ENCODE data around the gene SEC22B.
"Not testable (repeated sequence)": the region's sequence is repeated elsewhere in the genome, so short reads cannot be mapped to it uniquely, and the experiment has no call there.

Gene SEC22B

GRCh38 chr1:120178799-120179756, 2.8 kb upstream of the SEC22B start:
- no peak overlapping the region for H3K9ac ChIP-seq
- no peaks in the 10 kb centered on the region for H3K36me3 ChIP-seq (ENCODE audit: control insufficient read depth, insufficient read depth, low read length)
- H3K4me2 ChIP-seq (ENCODE audit: low read length): no peak overlapping the region
- no peaks in the 10 kb centered on the region for H3K27me3 ChIP-seq (ENCODE audit: control insufficient read depth, insufficient read depth, low read length)
- no peak overlapping the region for H3K4me3 ChIP-seq (ENCODE audit: low read depth, low read length)
- TF ChIP-seq CTCF (IDR thresholded peaks at IDR 0.05): no peak
- H3K4me1 ChIP-seq: no peaks in the 10 kb centered on the region
- no peaks in the 10 kb centered on the region for H3K79me2 ChIP-seq
- no peaks in the 10 kb centered on the region for H3K9me3 ChIP-seq (ENCODE audit: control insufficient read depth, low read length)
- peak overlapping the region; percentile 39 for H3K27ac ChIP-seq
- peak overlapping the region; percentile 83 for H2AFZ ChIP-seq

DNA sequence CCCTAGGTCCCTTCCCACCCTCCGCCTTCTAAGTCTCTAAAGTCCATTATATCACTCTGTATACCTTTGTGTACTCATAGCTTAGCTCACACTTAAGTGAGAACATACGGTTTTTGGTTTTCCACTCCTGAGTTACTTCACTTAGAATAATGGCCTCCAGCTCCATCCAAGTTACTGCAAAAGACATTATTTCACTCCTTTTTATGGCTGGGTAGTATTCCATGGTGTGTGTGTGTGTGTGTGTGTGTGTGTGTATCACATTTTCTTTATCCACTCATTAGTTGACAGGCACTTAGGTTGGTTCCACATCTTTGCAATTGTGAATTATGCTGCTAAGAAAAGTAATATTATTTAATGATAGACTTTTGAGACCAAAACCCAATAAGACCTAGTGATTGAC, 1.7 kb upstream of the SEC22B start:
- not testable (repeated sequence) for H3K27me3 ChIP-seq (ENCODE audit: control insufficient read depth, insufficient read depth, low read length); H3K9ac ChIP-seq; H3K4me1 ChIP-seq; H3K79me2 ChIP-seq; H3K27ac ChIP-seq; H3K9me3 ChIP-seq (ENCODE audit: control insufficient read depth, low read length); H3K4me2 ChIP-seq (ENCODE audit: low read length); H3K36me3 ChIP-seq (ENCODE audit: control insufficient read depth, insufficient read depth, low read length); H2AFZ ChIP-seq; H3K4me3 ChIP-seq (ENCODE audit: low read depth, low read length)

GRCh38 chr1:120175688-120176087, 632 bp downstream of the SEC22B start:
- Histone ChIP-seq H3K27ac (peak overlapping the region; percentile 86), H3K4me3 (ENCODE audit: low read depth, low read length) (peak overlapping the region; percentile 99), H3K4me2 (ENCODE audit: low read length) (peak overlapping the region; percentile 91), H2AFZ (peak overlapping the region; percentile 93)
- not testable (repeated sequence) for H3K4me1 ChIP-seq; H3K9ac ChIP-seq; H3K9me3 ChIP-seq (ENCODE audit: control insufficient read depth, low read length); H3K79me2 ChIP-seq; H3K36me3 ChIP-seq (ENCODE audit: control insufficient read depth, insufficient read depth, low read length); H3K27me3 ChIP-seq (ENCODE audit: control insufficient read depth, insufficient read depth, low read length)

DNA sequence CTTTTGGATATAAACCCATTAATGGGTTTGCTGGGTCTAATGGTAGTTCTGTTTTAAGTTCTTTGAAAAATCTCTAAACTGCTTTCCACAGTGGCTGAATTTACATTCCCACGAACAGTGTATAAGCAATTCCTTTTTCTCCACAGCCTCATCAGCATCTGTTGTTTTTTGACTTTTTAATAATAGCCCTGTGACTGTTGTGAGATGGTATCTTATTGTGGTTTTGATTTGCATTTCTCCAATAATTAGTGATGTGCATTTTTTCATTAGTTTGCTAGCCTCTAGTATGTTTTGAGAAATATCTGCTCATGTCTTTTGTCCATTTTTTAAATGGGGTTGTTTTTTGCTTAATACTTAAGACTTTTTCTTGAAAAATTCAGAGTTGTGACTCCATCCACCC, 11.6 kb downstream of the SEC22B start:
- not testable (repeated sequence) for H3K9me3 ChIP-seq (ENCODE audit: control insufficient read depth, low read length); H3K4me2 ChIP-seq (ENCODE audit: low read length); H3K4me3 ChIP-seq (ENCODE audit: low read depth, low read length); H3K27me3 ChIP-seq (ENCODE audit: control insufficient read depth, insufficient read depth, low read length); H3K4me1 ChIP-seq; H3K79me2 ChIP-seq; H3K27ac ChIP-seq; H3K36me3 ChIP-seq (ENCODE audit: control insufficient read depth, insufficient read depth, low read length); H3K9ac ChIP-seq; H2AFZ ChIP-seq

GRCh38 chr1:120162015-120162414, 14.3 kb downstream of the SEC22B start:
- H3K9me3 ChIP-seq (ENCODE audit: control insufficient read depth, low read length); H3K27ac ChIP-seq; H3K4me1 ChIP-seq; H2AFZ ChIP-seq; H3K36me3 ChIP-seq (ENCODE audit: control insufficient read depth, insufficient read depth, low read length); H3K79me2 ChIP-seq; H3K27me3 ChIP-seq (ENCODE audit: control insufficient read depth, insufficient read depth, low read length); H3K4me3 ChIP-seq (ENCODE audit: low read depth, low read length); H3K9ac ChIP-seq; H3K4me2 ChIP-seq (ENCODE audit: low read length): not testable (repeated sequence)

DNA sequence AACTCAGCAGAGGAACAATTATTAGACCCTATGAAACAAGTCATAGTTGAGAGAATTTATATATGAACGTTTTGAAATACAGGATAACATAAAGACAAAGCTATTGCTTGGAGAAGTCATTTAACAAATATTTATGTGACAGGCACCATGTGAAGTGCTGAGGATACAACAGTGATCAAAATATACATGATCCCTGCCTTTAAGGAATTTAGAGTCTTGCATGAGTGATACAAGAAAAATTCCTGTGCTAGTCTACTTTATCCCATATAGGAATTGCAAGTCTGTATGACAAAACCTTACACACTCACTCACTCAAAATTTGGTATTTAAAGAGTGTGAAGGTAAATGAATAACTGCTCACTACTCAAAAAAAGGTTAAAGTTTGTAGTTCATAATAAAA, 17.8 kb downstream of the SEC22B start:
- not testable (repeated sequence) for H3K4me3 ChIP-seq (ENCODE audit: low read depth, low read length); H3K79me2 ChIP-seq; H3K4me1 ChIP-seq; H3K9me3 ChIP-seq (ENCODE audit: control insufficient read depth, low read length); H3K4me2 ChIP-seq (ENCODE audit: low read length); H2AFZ ChIP-seq; H3K27me3 ChIP-seq (ENCODE audit: control insufficient read depth, insufficient read depth, low read length); H3K27ac ChIP-seq; H3K9ac ChIP-seq; H3K36me3 ChIP-seq (ENCODE audit: control insufficient read depth, insufficient read depth, low read length)

DNA sequence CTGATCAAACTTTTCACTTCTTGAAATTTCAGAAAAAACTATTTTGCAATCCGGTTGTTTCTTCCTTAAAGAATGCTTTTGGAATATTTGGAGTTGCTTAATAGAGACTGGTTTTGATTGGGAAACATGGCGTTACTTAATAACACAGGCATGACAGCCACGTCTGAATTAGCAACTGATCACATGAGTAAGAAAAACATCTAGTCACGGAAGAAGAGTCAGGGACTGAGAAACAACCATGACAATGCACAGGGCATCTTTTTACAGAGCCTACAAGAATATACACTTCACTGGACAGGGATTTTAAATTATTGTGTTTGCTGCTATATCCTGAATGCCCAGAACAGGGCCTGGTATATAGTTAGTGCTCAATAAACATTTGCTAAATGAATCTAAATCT, 18.2 kb downstream of the SEC22B start:
- not testable (repeated sequence) for H3K4me3 ChIP-seq (ENCODE audit: low read depth, low read length); H3K4me2 ChIP-seq (ENCODE audit: low read length); H3K36me3 ChIP-seq (ENCODE audit: control insufficient read depth, insufficient read depth, low read length); H3K27me3 ChIP-seq (ENCODE audit: control insufficient read depth, insufficient read depth, low read length); H3K79me2 ChIP-seq; H3K4me1 ChIP-seq; H3K9ac ChIP-seq; H2AFZ ChIP-seq; H3K9me3 ChIP-seq (ENCODE audit: control insufficient read depth, low read length); H3K27ac ChIP-seq

DNA sequence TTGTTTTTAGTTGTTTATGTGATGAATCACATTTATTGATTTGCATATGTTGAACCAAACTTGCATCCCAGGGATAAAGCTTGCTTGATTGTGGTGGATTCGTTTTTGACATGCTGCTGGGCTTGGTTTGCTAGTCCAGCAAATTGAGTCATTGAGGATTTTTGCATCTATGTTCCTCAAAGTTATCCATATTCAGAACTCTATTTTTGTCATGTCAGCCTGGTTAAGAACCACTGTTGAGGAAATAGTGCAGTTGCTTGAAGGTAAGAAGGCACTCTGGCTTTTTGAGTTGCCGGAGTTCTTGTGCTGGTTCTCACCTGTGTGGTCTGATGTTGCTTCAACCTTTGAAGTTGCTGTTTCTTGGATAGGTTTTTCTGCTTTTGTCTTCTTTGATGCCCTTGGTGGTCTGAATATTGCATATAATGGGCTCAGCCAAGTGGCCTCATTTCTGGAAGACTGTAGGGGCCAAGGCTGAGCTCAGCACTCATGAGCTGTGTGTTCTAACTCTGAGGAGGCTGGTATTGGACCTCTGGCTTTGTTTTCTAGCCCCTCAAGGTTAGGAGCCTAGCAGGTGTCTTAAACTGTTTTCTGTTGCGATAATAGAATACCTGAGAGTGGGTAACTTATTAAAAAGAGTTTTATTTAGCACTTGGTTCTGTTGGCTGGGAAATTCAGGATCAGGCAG, 26.0 kb downstream of the SEC22B start:
- H3K9me3 ChIP-seq (ENCODE audit: control insufficient read depth, low read length); H3K9ac ChIP-seq; H3K27ac ChIP-seq; H2AFZ ChIP-seq; H3K4me2 ChIP-seq (ENCODE audit: low read length); H3K27me3 ChIP-seq (ENCODE audit: control insufficient read depth, insufficient read depth, low read length); H3K4me3 ChIP-seq (ENCODE audit: low read depth, low read length); H3K4me1 ChIP-seq; H3K79me2 ChIP-seq; H3K36me3 ChIP-seq (ENCODE audit: control insufficient read depth, insufficient read depth, low read length): not testable (repeated sequence)

DNA sequence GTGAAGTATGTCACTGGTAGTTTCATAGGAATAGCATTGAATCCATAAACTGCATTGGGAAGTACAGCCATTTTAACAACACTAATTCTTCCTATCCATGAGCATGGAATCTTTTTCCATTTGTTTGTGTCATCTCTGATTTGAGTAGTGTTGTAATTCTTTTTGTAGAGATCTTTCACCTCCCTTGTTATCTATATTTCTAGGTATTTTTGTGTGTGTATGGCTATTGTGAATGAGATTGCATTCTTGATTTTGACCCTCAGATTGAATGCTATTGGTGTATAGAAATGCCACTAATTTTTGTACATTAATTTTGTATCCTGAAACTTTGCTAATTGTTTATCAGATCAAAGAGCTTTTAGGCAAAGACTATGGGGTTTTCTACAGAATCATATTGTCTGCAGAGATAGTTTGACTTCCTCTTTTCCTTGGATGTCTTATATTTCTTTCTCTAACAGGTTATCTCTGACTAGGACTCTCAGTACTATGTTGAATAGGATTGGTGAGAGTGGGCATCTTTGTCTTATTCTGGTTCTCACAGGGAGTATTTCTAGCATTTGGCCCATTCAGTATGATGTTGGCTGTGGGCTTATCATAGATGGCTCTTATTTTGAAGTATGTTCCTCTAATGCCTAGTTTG, 26.8 kb downstream of the SEC22B start:
- H3K4me2 ChIP-seq (ENCODE audit: low read length); H3K4me3 ChIP-seq (ENCODE audit: low read depth, low read length); H3K27me3 ChIP-seq (ENCODE audit: control insufficient read depth, insufficient read depth, low read length); H3K36me3 ChIP-seq (ENCODE audit: control insufficient read depth, insufficient read depth, low read length); H3K9ac ChIP-seq; H3K79me2 ChIP-seq; H3K9me3 ChIP-seq (ENCODE audit: control insufficient read depth, low read length); H3K4me1 ChIP-seq; H3K27ac ChIP-seq; H2AFZ ChIP-seq: not testable (repeated sequence)
